DOHH2 (cell line): ENCODE data around the gene FAM78A.

ENCODE experiments used
- H3F3A ChIP-seq: fragments of 200-600 bp; sonication (generic), shearing (Covaris generic); 2 replicates; pipeline ENCODE4 v1.6.0; 2016; ENCODE audit warnings: antibody characterized with exemption, mild to moderate bottlenecking; ENCODE audit not compliant: control insufficient read depth, insufficient read depth
- H3K27ac ChIP-seq: fragments of 200-600 bp; sonication (generic); 2 replicates; pipeline ENCODE4 v1.5.1; 2014; ENCODE audit warnings: low read depth, mild to moderate bottlenecking, low read length, moderate library complexity
- H3K27me3 ChIP-seq: fragments of 200-600 bp; sonication (generic); 2 replicates; pipeline ENCODE4 v1.6.1; 2014; ENCODE audit warnings: mild to moderate bottlenecking, low read length, mixed read lengths; ENCODE audit not compliant: control insufficient read depth
- H3K36me3 ChIP-seq: fragments of 200-600 bp; sonication (generic); 2 replicates; pipeline ENCODE4 v1.6.1; 2014; ENCODE audit warnings: mild to moderate bottlenecking, low read length, moderate library complexity, mixed read lengths; ENCODE audit not compliant: control insufficient read depth
- H3K4me1 ChIP-seq: fragments of 200-600 bp; sonication (generic); 2 replicates; pipeline ENCODE4 v1.6.1; 2014; ENCODE audit warnings: mild to moderate bottlenecking, low read length, mixed read lengths; ENCODE audit not compliant: control insufficient read depth
- H3K4me2 ChIP-seq: fragments of 200-600 bp; sonication (generic); 2 replicates; pipeline ENCODE4 v1.6.0; 2014; ENCODE audit warnings: mild to moderate bottlenecking, low read length, moderate library complexity
- H3K4me3 ChIP-seq: fragments of 200-600 bp; sonication (generic); 2 replicates; pipeline ENCODE4 v1.5.1; 2014; ENCODE audit warnings: mild to moderate bottlenecking, low read length, mixed read lengths
- H3K79me2 ChIP-seq: fragments of 200-600 bp; sonication (generic); 2 replicates; pipeline ENCODE4 v1.6.1; 2014; ENCODE audit warnings: mild to moderate bottlenecking, low read length, mixed read lengths; ENCODE audit not compliant: control insufficient read depth
- H3K9me2 ChIP-seq: fragments of 200-600 bp; sonication (generic); replicated peaks from 2 replicates; pipeline ENCODE4 v1.6.1; 2014; ENCODE audit warnings: mild to moderate bottlenecking, low read length, mixed read lengths; ENCODE audit not compliant: control insufficient read depth
- H3K9me3 ChIP-seq: fragments of 200-600 bp; sonication (generic); 2 replicates; pipeline ENCODE4 v1.6.1; 2014; ENCODE audit warnings: antibody characterized with exemption, low read length, mixed read lengths; ENCODE audit not compliant: control insufficient read depth, insufficient read depth
- H4K20me1 ChIP-seq: fragments of 200-600 bp; sonication (generic); 2 replicates; pipeline ENCODE4 v1.6.0; 2014; ENCODE audit warnings: low read depth, mild to moderate bottlenecking, antibody characterized with exemption, low read length, moderate library complexity; ENCODE audit not compliant: control insufficient read depth, insufficient read depth
- CTCF ChIP-seq: fragments of 200-600 bp; sonication (generic); IDR thresholded peaks from one replicate; pipeline ENCODE4 v1.5.1; 2014; ENCODE audit warnings: antibody characterized with exemption, mild to moderate bottlenecking, low read depth, low read length; ENCODE audit not compliant: poor library complexity, severe bottlenecking
- EZH2phosphoT487 ChIP-seq: fragments of 200-600 bp; sonication (generic); IDR thresholded peaks from 2 replicates; pipeline ENCODE4 v1.6.1; 2017; ENCODE audit warnings: borderline replicate concordance, mild to moderate bottlenecking, antibody characterized with exemption, low read length, moderate library complexity, mixed read lengths

Gene FAM78A

GRCh38 chr9:131270171-131271015, 5.9 kb downstream of the FAM78A start:
- Histone ChIP-seq H3K4me1 (peaks cover 84% of the 10 kb centered on the region), H3K27ac (peak overlapping the region; percentile 92), H3K9me2 (no peaks in the 10 kb centered on the region), H3K27me3 (no peaks in the 10 kb centered on the region), H3K4me3 (peak overlapping the region; percentile 96), H3K79me2 (peaks cover 99% of the 10 kb centered on the region), H4K20me1 (no peaks in the 10 kb centered on the region), H3F3A (peaks cover 15% of the 10 kb centered on the region), H3K36me3 (peaks cover 53% of the 10 kb centered on the region), H3K9me3 (no peaks in the 10 kb centered on the region), H3K4me2 (peak overlapping the region; percentile 100)
- no peak for TF ChIP-seq CTCF
- TF ChIP-seq EZH2phosphoT487 = no peak

- H3K27ac ChIP-seq = peak overlapping the region; percentile 29
- no peak for TF ChIP-seq CTCF
- no peak for TF ChIP-seq EZH2phosphoT487
- no peaks in the 10 kb centered on the region for H3K27me3 ChIP-seq
- no peaks in the 10 kb centered on the region for H3K9me2 ChIP-seq
- H3K4me2 ChIP-seq = peak overlapping the region; percentile 53
- no peaks in the 10 kb centered on the region for H3K9me3 ChIP-seq
- peaks cover 89% of the 10 kb centered on the region for H3K4me1 ChIP-seq
- peaks cover 26% of the 10 kb centered on the region for H3F3A ChIP-seq
- peak overlapping the region; percentile 31 for H3K4me3 ChIP-seq
- peaks cover 91% of the 10 kb centered on the region for H3K79me2 ChIP-seq
- H4K20me1 ChIP-seq = no peaks in the 10 kb centered on the region
- H3K36me3 ChIP-seq = peaks cover 44% of the 10 kb centered on the region
These were observed 9.8 kb downstream of the FAM78A start for GRCh38 chr9:131266266-131267229.

DNA sequence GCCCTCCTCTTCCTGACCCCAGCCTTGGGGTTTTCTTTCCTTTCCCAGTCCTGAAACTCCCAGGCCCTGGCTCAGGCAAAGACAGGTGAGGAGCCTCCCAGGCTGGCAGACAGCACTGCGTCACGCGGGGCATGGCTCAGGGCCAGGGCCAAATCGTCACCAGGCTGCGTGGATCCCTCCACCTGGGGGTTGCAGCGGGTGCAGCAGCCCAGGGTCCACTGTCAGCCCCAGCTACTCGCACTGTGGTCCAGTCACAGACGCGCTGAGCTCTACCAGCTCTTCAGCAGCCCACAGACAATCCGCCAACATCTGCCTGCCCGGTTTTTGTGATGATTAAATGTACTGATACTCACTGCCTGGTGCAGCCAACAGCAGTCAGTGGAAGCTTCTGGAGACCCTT, 12.1 kb downstream of the FAM78A start:
- H3K79me2 ChIP-seq = peaks cover 81% of the 10 kb centered on the region
- H3K27ac ChIP-seq = no peak overlapping the region
- no peaks in the 10 kb centered on the region for H3K9me3 ChIP-seq
- peak overlapping the region; percentile 14; the same call in 1 of the 2 replicates for H3K4me2 ChIP-seq
- TF ChIP-seq EZH2phosphoT487 (no peak), CTCF (no peak)
- no peak overlapping the region for H3K4me3 ChIP-seq
- H3K9me2 ChIP-seq = no peaks in the 10 kb centered on the region
- H4K20me1 ChIP-seq = no peaks in the 10 kb centered on the region
- no peaks in the 10 kb centered on the region for H3K27me3 ChIP-seq
- peaks cover 20% of the 10 kb centered on the region for H3F3A ChIP-seq
- peaks cover 59% of the 10 kb centered on the region for H3K36me3 ChIP-seq
- peaks cover 65% of the 10 kb centered on the region for H3K4me1 ChIP-seq
